Gastrocnemius medialis (tissue), 4 donors: ENCODE results near the gene MEGF11. TPM values are rescaled to one million over a fixed set of nuclear protein-coding genes. Genes with fewer than 3 reads are reported as not detected.
"Not testable (repeated sequence)": the region's sequence is repeated elsewhere in the genome, so short reads cannot be mapped to it uniquely, and the experiment has no call there.

Source experiments
- ATAC-seq, 2 donors: fragments of 150-250 bp; one replicate each; pipeline ENCODE4 v1.9.1; 2016
- DNase-seq, 2 donors: peaks; one replicate each; pipeline ENCODE4 v3.0.0-alpha.2; 2019
- H3K27ac ChIP-seq, 4 donors: fragments of 200-600 bp; sonication (generic); 1 replicate in 1 of 4; 2 replicates in 3 of 4; pipeline ENCODE4 v1.5.1; 2016 to 2018; ENCODE audit warnings: mild to moderate bottlenecking in 2 of 4, moderate library complexity in 1 of 4
- H3K27me3 ChIP-seq, 3 donors: fragments of 200-600 bp; sonication (generic) in 2 of 3; 1 replicate in 1 of 3; 2 replicates in 2 of 3; pipeline versions ENCODE4 v1.5.1 to v1.6.0; 2016 to 2019; ENCODE audit warnings: mild to moderate bottlenecking in 1 of 3, moderate library complexity in 1 of 3
- H3K36me3 ChIP-seq, 2 donors: fragments of 200-600 bp; sonication (generic) in 1 of 2; one replicate each; pipeline ENCODE4 v1.5.1; 2017 to 2018
- H3K4me1 ChIP-seq, 2 donors: fragments of 200-600 bp; sonication (generic) in 1 of 2; one replicate each; pipeline ENCODE4 v1.5.1; 2016 to 2017; ENCODE audit warnings: mild to moderate bottlenecking in 2 of 2
- H3K4me3 ChIP-seq, 4 donors: fragments of 200-600 bp; sonication (generic) in 3 of 4; 1 replicate in 1 of 4; 2 replicates in 3 of 4; pipeline ENCODE4 v1.5.1; 2016 to 2019; ENCODE audit warnings: mild to moderate bottlenecking in 2 of 4
- H3K9me3 ChIP-seq, 3 donors: fragments of 200-600 bp; sonication (generic) in 2 of 3; 1 replicate in 1 of 3; 2 replicates in 2 of 3; pipeline ENCODE4 v1.5.1; 2016 to 2019
- POLR2A ChIP-seq, 2 donors: fragments of 450-650 bp; IDR thresholded peaks; one replicate each; pipeline ENCODE4 v1.6.1; 2017; ENCODE audit warnings: antibody characterized with exemption in 2 of 2, mild to moderate bottlenecking in 2 of 2, moderate library complexity in 2 of 2
- in situ Hi-C, 4 donors: fragments of 200-750 bp; cut with MboI; loops; one replicate each; pipeline versions ENCODE4 v1.15.0 to v1.8.0; 2017; ENCODE audit warnings: low sequenced_read_pairs in 4 of 4
- intact Hi-C: fragments of 100-400 bp; cut with DNase I; formaldehyde crosslinking; loops from one replicate; pipeline ENCODE4 v1.15.1; 2023; ENCODE audit warnings: low total_unique reads
- total RNA-seq, 4 donors: library from RNA; depleted of rRNA; stranded (reverse); fragments of >200 nt; gene quantifications; one replicate each; pipeline versions ENCODE4 v1.1.0 to v1.2.3, GENCODE V29; 2016
- TF ChIP-seq, protein P1 (sequence below), 5 experiments: fragments of 450-650 bp in 3 of 5; fragments of 200-600 bp in 2 of 5; sonication (generic) in 2 of 5; IDR thresholded peaks in 4 of 5; conservative IDR thresholded peaks in 1 of 5; 1 replicate in 4 of 5; 2 replicates in 1 of 5; pipeline ENCODE4 v1.5.1; 2016 to 2019; ENCODE audit warnings: antibody characterized with exemption in 5 of 5, mild to moderate bottlenecking in 3 of 5, moderate library complexity in 3 of 5

The MEGF11 gene
- total RNA-seq, 4 donors from 2014 or later = not detected

DNA sequence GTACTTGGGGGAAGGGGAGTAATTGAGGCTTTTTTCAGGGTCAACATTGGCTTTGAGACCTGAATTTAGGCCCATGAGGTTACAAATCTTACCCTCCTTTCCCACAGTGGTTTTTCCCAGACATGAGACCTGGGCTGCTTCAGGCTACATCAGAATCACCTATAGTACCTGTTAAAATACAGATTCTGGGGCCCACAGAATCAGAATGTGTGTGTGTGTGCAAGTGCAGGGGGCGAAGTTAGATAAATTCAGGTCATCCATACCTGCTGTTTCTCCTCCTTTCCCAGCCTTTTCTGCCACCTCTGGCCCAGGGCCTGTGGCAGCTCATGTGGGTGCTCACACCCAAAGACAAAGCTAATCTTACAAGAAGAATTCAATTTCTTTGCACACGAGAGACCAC is 273.7 kb downstream of the MEGF11 start:
- Histone ChIP-seq H3K27me3 (peaks cover 22 to 34% (median 26%) of the 10 kb centered on the region in 3 donors), H3K4me3 (no peak overlapping the region)
- TF ChIP-seq, protein P1, sequence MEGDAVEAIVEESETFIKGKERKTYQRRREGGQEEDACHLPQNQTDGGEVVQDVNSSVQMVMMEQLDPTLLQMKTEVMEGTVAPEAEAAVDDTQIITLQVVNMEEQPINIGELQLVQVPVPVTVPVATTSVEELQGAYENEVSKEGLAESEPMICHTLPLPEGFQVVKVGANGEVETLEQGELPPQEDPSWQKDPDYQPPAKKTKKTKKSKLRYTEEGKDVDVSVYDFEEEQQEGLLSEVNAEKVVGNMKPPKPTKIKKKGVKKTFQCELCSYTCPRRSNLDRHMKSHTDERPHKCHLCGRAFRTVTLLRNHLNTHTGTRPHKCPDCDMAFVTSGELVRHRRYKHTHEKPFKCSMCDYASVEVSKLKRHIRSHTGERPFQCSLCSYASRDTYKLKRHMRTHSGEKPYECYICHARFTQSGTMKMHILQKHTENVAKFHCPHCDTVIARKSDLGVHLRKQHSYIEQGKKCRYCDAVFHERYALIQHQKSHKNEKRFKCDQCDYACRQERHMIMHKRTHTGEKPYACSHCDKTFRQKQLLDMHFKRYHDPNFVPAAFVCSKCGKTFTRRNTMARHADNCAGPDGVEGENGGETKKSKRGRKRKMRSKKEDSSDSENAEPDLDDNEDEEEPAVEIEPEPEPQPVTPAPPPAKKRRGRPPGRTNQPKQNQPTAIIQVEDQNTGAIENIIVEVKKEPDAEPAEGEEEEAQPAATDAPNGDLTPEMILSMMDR (IDR thresholded peaks at IDR 0.05 in 4 of 5, conservative IDR thresholded peaks at IDR 0.05 in 1 of 5) = no peak
- TF ChIP-seq POLR2A (IDR thresholded peaks at IDR 0.05) = no peak

GRCh38 chr15:65979316-65979715 is 274.2 kb downstream of the MEGF11 start:
- H3K27me3 ChIP-seq = peaks cover 21 to 34% (median 22%) of the 10 kb centered on the region in 3 donors
- DNase-seq = no peak
- H3K4me1 ChIP-seq = no peaks in the 10 kb centered on the region
- in situ Hi-C loops = loop anchor here in 1 of 4 donors (25.0 kb wide), 1 partner anchor 208 kb away; no protein-coding TSS in a partner anchor
- H3K36me3 ChIP-seq = no peaks in the 10 kb centered on the region
- intact Hi-C loops = no loop called here
- no peak for TF ChIP-seq POLR2A (IDR thresholded peaks at IDR 0.05)
- TF ChIP-seq, protein P1 (IDR thresholded peaks at IDR 0.05 in 4 of 5, conservative IDR thresholded peaks at IDR 0.05 in 1 of 5) = no peak
- no peak for ATAC-seq
- H3K27ac ChIP-seq = no peak overlapping the region
- no peak overlapping the region for H3K4me3 ChIP-seq
- no peaks in the 10 kb centered on the region for H3K9me3 ChIP-seq

More for the DNA sequence above, 273.7 kb downstream of the MEGF11 start:
- Histone ChIP-seq H3K4me1 (no peaks in the 10 kb centered on the region), H3K36me3 (no peaks in the 10 kb centered on the region), H3K27ac (no peak overlapping the region), H3K9me3 (no peaks in the 10 kb centered on the region)
- DNase-seq (no peak), ATAC-seq (no peak)
- in situ Hi-C loops = loop anchor here in 1 of 4 donors (25.0 kb wide), 1 partner anchor 207 kb away; no protein-coding TSS in a partner anchor
- intact Hi-C loops = no loop called here

DNA sequence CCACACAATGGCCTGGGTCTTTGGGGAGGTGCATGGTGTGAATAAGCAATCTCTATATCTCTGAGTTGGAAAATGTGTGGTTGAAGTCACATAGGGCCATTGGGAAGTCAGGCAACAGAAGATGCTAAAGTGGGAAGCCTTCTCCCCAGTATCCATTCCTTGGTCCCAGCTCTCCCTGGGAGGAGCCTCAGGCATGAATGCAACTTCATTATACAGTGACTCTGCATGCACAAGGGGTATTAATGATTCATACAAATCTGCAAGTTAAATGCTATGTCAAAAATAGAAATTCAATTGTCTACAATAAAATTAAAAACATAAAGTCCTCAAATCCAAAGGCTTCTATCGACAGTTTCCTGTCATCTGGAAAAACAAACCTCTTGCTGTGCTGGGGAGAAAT is 275.4 kb downstream of the MEGF11 start:
- no peaks in the 10 kb centered on the region for H3K4me1 ChIP-seq
- intact Hi-C loops = no loop called here
- no peak overlapping the region for H3K4me3 ChIP-seq
- no peak overlapping the region for H3K27ac ChIP-seq
- peaks cover 14 to 23% (median 21%) of the 10 kb centered on the region in 3 donors for H3K27me3 ChIP-seq
- no peak for TF ChIP-seq POLR2A (IDR thresholded peaks at IDR 0.05)
- TF ChIP-seq, protein P1 (IDR thresholded peaks at IDR 0.05 in 4 of 5, conservative IDR thresholded peaks at IDR 0.05 in 1 of 5) = no peak
- DNase-seq (no peak), ATAC-seq (no peak)
- in situ Hi-C loops = loop anchor here in 1 of 4 donors (25.0 kb wide), 1 partner anchor 209 kb away; no protein-coding TSS in a partner anchor
- no peaks in the 10 kb centered on the region for H3K9me3 ChIP-seq
- H3K36me3 ChIP-seq = no peaks in the 10 kb centered on the region

DNA sequence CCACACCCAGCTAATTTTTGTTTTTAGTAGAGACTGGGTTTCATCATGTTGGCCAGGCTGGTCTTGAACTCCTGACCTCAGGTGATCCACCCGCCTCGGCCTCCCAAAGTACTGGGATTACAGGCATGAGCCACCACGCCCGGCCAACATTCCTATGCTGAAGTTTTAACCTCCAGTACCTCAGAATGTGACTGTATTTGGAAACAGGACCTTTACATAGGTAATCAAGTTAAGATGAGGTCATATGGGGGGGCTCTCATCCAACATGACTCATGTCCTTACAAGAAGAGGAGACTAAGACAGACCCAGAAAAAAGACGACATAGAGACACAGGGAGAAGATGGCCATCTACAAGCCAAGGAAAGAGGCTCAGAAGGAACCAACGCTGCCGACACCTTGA is 277.4 kb downstream of the MEGF11 start:
- ATAC-seq, H3K4me1 ChIP-seq, intact Hi-C loops, DNase-seq, H3K4me3 ChIP-seq, H3K27ac ChIP-seq, H3K9me3 ChIP-seq, H3K36me3 ChIP-seq: not testable (repeated sequence)
- in situ Hi-C loops = loop anchor here in 1 of 4 donors (25.0 kb wide), 1 partner anchor 211 kb away; no protein-coding TSS in a partner anchor
- peaks cover 0 to 19% (median 13%) of the 10 kb centered on the region in 3 donors for H3K27me3 ChIP-seq

DNA sequence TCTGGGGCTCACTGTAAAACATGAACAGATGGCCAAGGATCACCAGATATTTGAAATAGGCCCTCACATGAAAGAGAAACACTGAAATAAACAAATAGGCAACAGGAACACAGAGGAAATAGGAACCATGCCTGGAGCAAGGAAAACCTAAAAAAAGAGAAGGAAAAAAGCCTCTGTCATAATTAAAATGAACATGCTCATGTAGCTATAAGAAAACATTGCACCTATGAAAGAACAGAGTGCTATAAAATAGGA is 281.9 kb downstream of the MEGF11 start:
- Histone ChIP-seq H3K27ac (no peak overlapping the region), H3K9me3 (no peaks in the 10 kb centered on the region), H3K4me1 (no peaks in the 10 kb centered on the region), H3K36me3 (no peaks in the 10 kb centered on the region), H3K27me3 (peaks cover 15 to 35% (median 18%) of the 10 kb centered on the region in 3 donors), H3K4me3 (no peak overlapping the region)
- in situ Hi-C loops (no loop called here), intact Hi-C loops (no loop called here)
- no peak for DNase-seq
- no peak for ATAC-seq
- TF ChIP-seq, protein P1 (IDR thresholded peaks at IDR 0.05 in 4 of 5, conservative IDR thresholded peaks at IDR 0.05 in 1 of 5) = no peak
- no peak for TF ChIP-seq POLR2A (IDR thresholded peaks at IDR 0.05)
